Spleen (tissue), 7 donors: ENCODE measurements around the gene ORC3.

ENCODE experiments used
- CTCF ChIP-seq, 11 experiments: fragments of 200-600 bp in 7 of 11; fragments of 450-650 bp in 4 of 11; sonication (generic) in 4 of 11; IDR thresholded peaks in 8 of 11; conservative IDR thresholded peaks in 3 of 11; 1 replicate in 7 of 11; 2 replicates in 4 of 11; pipeline versions ENCODE4 v1.4.0 to v1.8.0; 2016 to 2021; ENCODE audit warnings: antibody characterized with exemption in 11 of 11, inconsistent platforms in 4 of 11, mild to moderate bottlenecking in 1 of 11
- POLR2A ChIP-seq, 3 donors: fragments of 450-650 bp; IDR thresholded peaks; one replicate each; pipeline ENCODE4 v1.5.1; 2017; ENCODE audit warnings: antibody characterized with exemption in 3 of 3, mild to moderate bottlenecking in 1 of 3
- donor health status: DM: no; HTN: no; CAD: no; lungs with moderate emphysema.
- donor health status: DM: no; HTN: no; CAD: no.
- donor health status: DM: no; HTN: no; CAD: no.

- TF ChIP-seq CTCF (IDR thresholded peaks at IDR 0.05 in 8 of 11, conservative IDR thresholded peaks at IDR 0.05 in 3 of 11) (no peak), POLR2A (IDR thresholded peaks at IDR 0.05) (no peak)
Measured at GRCh38 chr6:87697581-87698546, 107.9 kb downstream of the ORC3 start.
